Keratinocyte (primary cell): ENCODE measurements around the gene PRIMA1. TPM values are rescaled to one million over a fixed set of nuclear protein-coding genes. Genes with fewer than 3 reads are reported as not detected.

Source experiments
- DNase-seq: peaks from one replicate; pipeline ENCODE4 v3.0.0-alpha.2; 2011; ENCODE audit warnings: low read depth, missing footprints, low spot score
- FAIRE-seq: peaks from 2 replicates; lab custom pipeline; 2011; peaks lifted over from hg19 to GRCh38; lab: Jason Lieb, UNC
- H2AFZ ChIP-seq: 2 replicates; pipeline ENCODE4 v1.6.0; 2012; ENCODE audit warnings: low read length, control low read depth, inconsistent platforms; ENCODE audit not compliant: control insufficient read depth
- H3K27ac ChIP-seq: 2 replicates; pipeline ENCODE4 v1.5.1; 2011; ENCODE audit warnings: low read length; ENCODE audit not compliant: control insufficient read depth, insufficient read depth
- H3K27me3 ChIP-seq: 3 replicates; pipeline ENCODE4 v1.6.0; 2011; ENCODE audit warnings: low read length; ENCODE audit not compliant: control insufficient read depth, insufficient read depth; ENCODE audit errors: extremely low read depth
- H3K36me3 ChIP-seq, 2 experiments: 2 replicates in 1 of 2; 3 replicates in 1 of 2; pipeline ENCODE4 v1.5.1; 2011; ENCODE audit warnings: low read length in 2 of 2, mild to moderate bottlenecking in 1 of 2; ENCODE audit not compliant: control insufficient read depth in 2 of 2, insufficient read depth in 2 of 2; ENCODE audit errors: extremely low read depth in 1 of 2
- H3K4me1 ChIP-seq: 3 replicates; pipeline ENCODE4 v1.5.1; 2011; ENCODE audit warnings: low read length; ENCODE audit not compliant: control insufficient read depth, insufficient read depth; ENCODE audit errors: extremely low read depth
- H3K4me2 ChIP-seq: 3 replicates; pipeline ENCODE4 v1.6.0; 2011; ENCODE audit warnings: low read depth, low read length; ENCODE audit not compliant: control insufficient read depth, insufficient read depth; ENCODE audit errors: extremely low read depth
- H3K4me3 ChIP-seq, 3 experiments: fragments of 200-600 bp in 1 of 3; sonication (generic) in 1 of 3; 2 replicates in 2 of 3; 3 replicates in 1 of 3; pipeline ENCODE4 v1.5.1; 2011 to 2016; ENCODE audit warnings: low read length in 3 of 3, mild to moderate bottlenecking in 3 of 3, control low read depth in 2 of 3, inconsistent platforms in 1 of 3, low read depth in 1 of 3, mixed read lengths in 1 of 3, mixed run types in 1 of 3, moderate library complexity in 1 of 3; ENCODE audit not compliant: control insufficient read depth in 2 of 3, insufficient read depth in 2 of 3; ENCODE audit errors: extremely low read depth in 1 of 3
- H3K79me2 ChIP-seq: 2 replicates; pipeline ENCODE4 v1.6.0; 2012; ENCODE audit warnings: low read length; ENCODE audit not compliant: control insufficient read depth, insufficient read depth
- H3K9ac ChIP-seq: 3 replicates; pipeline ENCODE4 v1.6.0; 2011; ENCODE audit warnings: low read length; ENCODE audit not compliant: control insufficient read depth, insufficient read depth; ENCODE audit errors: extremely low read depth
- H3K9me1 ChIP-seq: 3 replicates; pipeline ENCODE4 v1.6.0; 2011; ENCODE audit warnings: low read length; ENCODE audit not compliant: control insufficient read depth, insufficient read depth; ENCODE audit errors: extremely low read depth
- H3K9me3 ChIP-seq: 2 replicates; pipeline ENCODE4 v1.5.1; 2012; ENCODE audit warnings: low read depth, low read length; ENCODE audit not compliant: control insufficient read depth
- H4K20me1 ChIP-seq: 3 replicates; pipeline ENCODE4 v1.6.0; 2011; ENCODE audit warnings: low read length; ENCODE audit not compliant: control insufficient read depth, insufficient read depth; ENCODE audit errors: extremely low read depth
- CTCF ChIP-seq, 3 experiments: IDR thresholded peaks in 1 of 3; conservative IDR thresholded peaks in 1 of 3; optimal IDR thresholded peaks in 1 of 3; 2 replicates in 2 of 3; 3 replicates in 1 of 3; pipeline versions ENCODE3 to v1.5.1; 2011; ENCODE audit warnings: low read length in 3 of 3, mild to moderate bottlenecking in 3 of 3, moderate library complexity in 2 of 3, control low read depth in 1 of 3, inconsistent platforms in 1 of 3; ENCODE audit not compliant: insufficient read depth in 2 of 3; ENCODE audit errors: extremely low read depth in 1 of 3
- EZH2 ChIP-seq: IDR thresholded peaks from one replicate; pipeline ENCODE4 v1.6.1; 2012; ENCODE audit warnings: inconsistent platforms, mild to moderate bottlenecking, low read length, moderate library complexity
- dilution Hi-C: fragments of 300-500 bp; cut with MboI; formaldehyde crosslinking; loops from one replicate; pipeline ENCODE4 v1.7.0; 2020; ENCODE audit warnings: low sequenced_read_pairs; ENCODE audit not compliant: extremely low pct_ligation_motif_present
- polyA plus RNA-seq, 5 experiments: library from polyadenylated mRNA; depleted of rRNA in 3 of 5; stranded (reverse) in 3 of 5; stranded (forward) in 1 of 5; unstranded in 1 of 5; fragments of >200 nt; gene quantifications; 1 replicate in 1 of 5; 2 replicates in 3 of 5; 3 replicates in 1 of 5; pipeline versions ENCODE4 v1.2.1 to v1.2.3, GENCODE V29; 2011 to 2012; ENCODE audit warnings: missing spikeins in 2 of 5, low read depth in 1 of 5, low replicate concordance in 1 of 5

PRIMA1 gene
- polyA plus RNA-seq, 1 donor (not counting 4 experiments of a cell fraction or from before 2014, with no cell fraction given): not detected

- no peaks in the 10 kb centered on the region for H3K79me2 ChIP-seq
- no peak overlapping the region for H2AFZ ChIP-seq
- no peaks in the 10 kb centered on the region for H3K9me3 ChIP-seq
- H3K27ac ChIP-seq: no peak overlapping the region
- H3K9me1 ChIP-seq: no peaks in the 10 kb centered on the region
- no peaks in the 10 kb centered on the region for H4K20me1 ChIP-seq
- no peaks in the 10 kb centered on the region for H3K27me3 ChIP-seq
- H3K4me3 ChIP-seq: no peak overlapping the region
- H3K4me2 ChIP-seq: no peak overlapping the region
- no peak for TF ChIP-seq EZH2
- TF ChIP-seq CTCF (optimal IDR thresholded peaks at IDR 0.05 in 1 of 3, IDR thresholded peaks at IDR 0.05 in 1 of 3, conservative IDR thresholded peaks at IDR 0.05 in 1 of 3; ENCODE audit: extremely low read depth in 1 of 3, insufficient read depth in 2 of 3, low read length in 3 of 3): no peak
- H3K4me1 ChIP-seq: no peaks in the 10 kb centered on the region
- H3K9ac ChIP-seq: no peak overlapping the region
- no peak for FAIRE-seq
- dilution Hi-C loops: no loop called here
- H3K36me3 ChIP-seq: no peaks in the 10 kb centered on the region
- DNase-seq: no peak
Observed at GRCh38 chr14:93743270-93744060, 44.8 kb downstream of the PRIMA1 start.

GRCh38 chr14:93742761-93743160 lies 45.5 kb downstream of the PRIMA1 start:
- FAIRE-seq (no peak), DNase-seq (no peak)
- Histone ChIP-seq H3K9me1 (no peaks in the 10 kb centered on the region), H3K9me3 (no peaks in the 10 kb centered on the region), H3K36me3 (no peaks in the 10 kb centered on the region), H3K4me3 (no peak overlapping the region), H3K9ac (no peak overlapping the region), H3K4me1 (no peaks in the 10 kb centered on the region), H3K27me3 (no peaks in the 10 kb centered on the region), H2AFZ (no peak overlapping the region), H3K27ac (no peak overlapping the region), H3K4me2 (no peak overlapping the region), H3K79me2 (no peaks in the 10 kb centered on the region), H4K20me1 (no peaks in the 10 kb centered on the region)
- TF ChIP-seq CTCF (optimal IDR thresholded peaks at IDR 0.05 in 1 of 3, IDR thresholded peaks at IDR 0.05 in 1 of 3, conservative IDR thresholded peaks at IDR 0.05 in 1 of 3; ENCODE audit: extremely low read depth in 1 of 3, insufficient read depth in 2 of 3, low read length in 3 of 3): no peak
- no peak for TF ChIP-seq EZH2
- dilution Hi-C loops: no loop called here
